ENCODE results near the gene PLD2. TPM values are rescaled to one million over a fixed set of nuclear protein-coding genes. Genes with fewer than 3 reads are reported as not detected.
A peak's percentile ranks its signal among the peaks of the same experiment; 100 is the strongest.

Gene PLD2
- total RNA-seq, 2 donors from 2014 or later, result 25.7 to 29.5 TPM

- intact Hi-C loops (cut with DNase I), result loop anchor here (2.0 to 5.0 kb wide), 3 partner anchors 57 to 98 kb away; partner anchors contain the start of genes ARRB2 and MED11
- H3K4me3 ChIP-seq, result peak overlapping the region; percentile 56 to 69
- TF ChIP-seq POLR2AphosphoS5 (IDR thresholded peaks at IDR 0.05) (no peak), CTCF (IDR thresholded peaks at IDR 0.05) (no peak), POLR2A (IDR thresholded peaks at IDR 0.05) (no peak)
- no peaks in the 10 kb centered on the region for H3K36me3 ChIP-seq
- under 1% methylated on average over 20 of the region's 25 CpGs for WGBS
- H3K9me3 ChIP-seq, result no peaks in the 10 kb centered on the region
- no peak for DNase-seq (ENCODE audit: low spot score)
- H3K27me3 ChIP-seq (replicated peaks; ENCODE audit: insufficient read depth), result no peaks in the 10 kb centered on the region
- peaks cover 4% of the 10 kb centered on the region for H3K4me1 ChIP-seq (replicated peaks)
- peak overlapping the region; percentile 92 to 93 for H3K27ac ChIP-seq
These were observed 17.3 kb upstream of the PLD2 start for GRCh38 chr17:4789701-4789950.

- WGBS, result under 1% methylated on average over 70 of the region's 91 CpGs
These were observed 16.8 kb upstream of the PLD2 start for GRCh38 chr17:4789951-4790704.

GRCh38 chr17:4790705-4791088 is 16.3 kb upstream of the PLD2 start:
- 33% methylated on average over 7 of the region's 7 CpGs for WGBS
- Histone ChIP-seq H3K4me3 (peak overlapping the region; percentile 56 to 69), H3K27ac (peak overlapping the region; percentile 92 to 93), H3K27me3 (replicated peaks; ENCODE audit: insufficient read depth) (no peaks in the 10 kb centered on the region), H3K36me3 (no peaks in the 10 kb centered on the region), H3K9me3 (no peaks in the 10 kb centered on the region), H3K4me1 (replicated peaks) (peaks cover 4% of the 10 kb centered on the region)
- intact Hi-C loops (cut with DNase I), result loop anchor here (1.0 kb wide), 1 partner anchor 17 kb away; the partner anchor contains the start of gene PLD2
- TF ChIP-seq CTCF (IDR thresholded peaks at IDR 0.05) (no peak), POLR2AphosphoS5 (IDR thresholded peaks at IDR 0.05) (no peak), POLR2A (IDR thresholded peaks at IDR 0.05) (no peak)
- no peak for DNase-seq (ENCODE audit: low spot score)

More at GRCh38 chr17:4789951-4790704, 16.8 kb upstream of the PLD2 start:
- Histone ChIP-seq H3K27ac (peak overlapping the region; percentile 92 to 93), H3K9me3 (no peaks in the 10 kb centered on the region), H3K4me1 (replicated peaks) (peaks cover 4% of the 10 kb centered on the region), H3K4me3 (peak overlapping the region; percentile 56 to 69), H3K36me3 (no peaks in the 10 kb centered on the region), H3K27me3 (replicated peaks; ENCODE audit: insufficient read depth) (no peaks in the 10 kb centered on the region)
- peak; percentile 81 for DNase-seq (ENCODE audit: low spot score)
- peak; percentile 76 for TF ChIP-seq POLR2A (IDR thresholded peaks at IDR 0.05)
- peak; percentile 60 for TF ChIP-seq POLR2AphosphoS5 (IDR thresholded peaks at IDR 0.05)
- peak; percentile 65 to 94 (median 86) for TF ChIP-seq CTCF (IDR thresholded peaks at IDR 0.05)
- intact Hi-C loops (cut with DNase I), result loop anchor here (1.0 to 5.0 kb wide), 4 partner anchors 17 to 97 kb away; partner anchors contain the start of genes ARRB2, MED11 and PLD2

GRCh38 chr17:4795168-4795567 is 11.8 kb upstream of the PLD2 start:
- DNase-seq (ENCODE audit: low spot score), result no peak
- Histone ChIP-seq H3K9me3 (no peaks in the 10 kb centered on the region), H3K36me3 (peaks cover 3 to 8% of the 10 kb centered on the region in 2 donors), H3K4me3 (no peak overlapping the region), H3K27ac (no peak overlapping the region), H3K27me3 (replicated peaks; ENCODE audit: insufficient read depth) (no peaks in the 10 kb centered on the region), H3K4me1 (replicated peaks) (peaks cover 3% of the 10 kb centered on the region)
- TF ChIP-seq POLR2AphosphoS5 (IDR thresholded peaks at IDR 0.05) (no peak), POLR2A (IDR thresholded peaks at IDR 0.05) (no peak), CTCF (IDR thresholded peaks at IDR 0.05) (no peak)
- 100% methylated on average over 1 of the region's 1 CpG for WGBS
- intact Hi-C loops (cut with DNase I), result no loop called here

- intact Hi-C loops (cut with DNase I), result no loop called here
- H3K36me3 ChIP-seq, result peaks cover 3 to 8% of the 10 kb centered on the region in 2 donors
- no peaks in the 10 kb centered on the region for H3K9me3 ChIP-seq
- peak overlapping the region; percentile 59 to 67 for H3K4me3 ChIP-seq
- no peaks in the 10 kb centered on the region for H3K27me3 ChIP-seq (replicated peaks; ENCODE audit: insufficient read depth)
- H3K4me1 ChIP-seq (replicated peaks), result peaks cover 3% of the 10 kb centered on the region
- WGBS, result under 1% methylated on average over 7 of the region's 7 CpGs
- TF ChIP-seq POLR2A (IDR thresholded peaks at IDR 0.05) (no peak), CTCF (IDR thresholded peaks at IDR 0.05) (no peak), POLR2AphosphoS5 (IDR thresholded peaks at IDR 0.05) (no peak)
- DNase-seq (ENCODE audit: low spot score), result no peak
- peak overlapping the region; percentile 65 to 66 for H3K27ac ChIP-seq
These were observed 10.4 kb upstream of the PLD2 start for GRCh38 chr17:4796552-4796920.

All from prostate gland (tissue), 2 donors.